T-helper 1 cell treated with Interleukin-12 subunit alpha and Interleukin-12 subunit beta and Interleukin-4 antibody, amounts not matched to agents 30 μg/mL and 1 μg/mL, for 36 hours (primary cell): Measurements from ENCODE around the gene TBC1D16.
A peak's percentile ranks its signal among the peaks of the same experiment; 100 is the strongest.

Source experiments
- H3K27ac Mint-ChIP-seq: one replicate; pipeline ENCODE4 v1.8.0; 2021; ENCODE audit warnings: mild to moderate bottlenecking, mixed read lengths
- H3K27me3 Mint-ChIP-seq: one replicate; pipeline ENCODE4 v1.8.0; 2021; ENCODE audit warnings: low read depth, mixed read lengths
- H3K36me3 Mint-ChIP-seq: one replicate; pipeline ENCODE4 v1.8.0; 2021; ENCODE audit warnings: low read depth, mixed read lengths
- H3K4me1 Mint-ChIP-seq: one replicate; pipeline ENCODE4 v1.8.0; 2021; ENCODE audit warnings: low read depth, mixed read lengths
- H3K4me3 Mint-ChIP-seq: one replicate; pipeline ENCODE4 v1.8.0; 2021; ENCODE audit warnings: mild to moderate bottlenecking, moderate library complexity, mixed read lengths
- H3K9me3 Mint-ChIP-seq: one replicate; pipeline ENCODE4 v1.8.0; 2021; ENCODE audit warnings: mixed read lengths

The TBC1D16 gene

GRCh38 chr17:79993390-79994227 is 42.1 kb downstream of the TBC1D16 start:
- Mint-ChIP-seq H3K9me3 (no peaks in the 10 kb centered on the region), H3K36me3 (no peaks in the 10 kb centered on the region), H3K27ac (peak overlapping the region; percentile 52), H3K4me3 (peak overlapping the region; percentile 34), H3K27me3 (no peaks in the 10 kb centered on the region), H3K4me1 (peaks cover 35% of the 10 kb centered on the region)

- Mint-ChIP-seq H3K27me3 (no peaks in the 10 kb centered on the region), H3K9me3 (no peaks in the 10 kb centered on the region), H3K4me1 (peaks cover 33% of the 10 kb centered on the region), H3K36me3 (no peaks in the 10 kb centered on the region), H3K27ac (peak overlapping the region; percentile 67), H3K4me3 (peak overlapping the region; percentile 73)
Observed at GRCh38 chr17:79992649-79993389, 42.9 kb downstream of the TBC1D16 start.

DNA sequence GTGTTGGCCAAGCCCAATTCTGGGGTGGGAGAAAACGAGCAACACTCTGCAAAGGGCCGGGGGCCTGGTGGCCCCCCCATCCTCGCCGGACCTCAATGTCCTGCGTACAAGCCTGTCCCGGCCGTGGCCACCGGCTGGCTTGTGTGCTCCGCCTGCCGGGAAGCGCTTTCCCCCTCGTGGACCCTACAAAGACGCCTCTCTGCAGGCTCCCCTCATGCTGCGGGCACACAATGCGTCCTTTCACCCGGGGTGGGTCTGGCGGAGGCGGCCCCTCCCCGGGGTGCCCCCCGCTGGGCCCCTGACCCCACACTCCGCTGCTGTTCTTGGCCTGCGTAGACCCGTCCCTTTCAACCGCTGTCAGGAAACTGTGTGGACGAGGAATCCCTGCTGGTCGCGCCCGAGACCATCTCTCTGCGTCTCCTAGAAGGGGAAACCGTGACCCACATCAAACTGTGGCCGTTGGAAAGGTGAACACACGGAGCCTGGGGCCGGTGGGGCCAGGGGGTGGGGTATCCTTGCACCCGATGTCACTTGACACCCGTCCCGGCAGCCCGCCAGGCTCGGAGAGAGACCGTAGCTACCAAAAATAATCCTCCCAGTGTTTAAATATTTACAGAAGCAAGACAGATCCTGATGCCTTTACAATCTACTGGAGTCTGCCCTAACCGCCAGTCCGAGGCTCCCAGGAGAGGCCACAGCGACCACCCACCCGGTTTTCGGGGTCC is 43.6 kb downstream of the TBC1D16 start:
- no peaks in the 10 kb centered on the region for H3K27me3 Mint-ChIP-seq
- H3K36me3 Mint-ChIP-seq, result no peaks in the 10 kb centered on the region
- H3K9me3 Mint-ChIP-seq, result no peaks in the 10 kb centered on the region
- H3K4me3 Mint-ChIP-seq, result peak overlapping the region; percentile 73
- peak overlapping the region; percentile 67 for H3K27ac Mint-ChIP-seq
- H3K4me1 Mint-ChIP-seq, result peaks cover 26% of the 10 kb centered on the region

DNA sequence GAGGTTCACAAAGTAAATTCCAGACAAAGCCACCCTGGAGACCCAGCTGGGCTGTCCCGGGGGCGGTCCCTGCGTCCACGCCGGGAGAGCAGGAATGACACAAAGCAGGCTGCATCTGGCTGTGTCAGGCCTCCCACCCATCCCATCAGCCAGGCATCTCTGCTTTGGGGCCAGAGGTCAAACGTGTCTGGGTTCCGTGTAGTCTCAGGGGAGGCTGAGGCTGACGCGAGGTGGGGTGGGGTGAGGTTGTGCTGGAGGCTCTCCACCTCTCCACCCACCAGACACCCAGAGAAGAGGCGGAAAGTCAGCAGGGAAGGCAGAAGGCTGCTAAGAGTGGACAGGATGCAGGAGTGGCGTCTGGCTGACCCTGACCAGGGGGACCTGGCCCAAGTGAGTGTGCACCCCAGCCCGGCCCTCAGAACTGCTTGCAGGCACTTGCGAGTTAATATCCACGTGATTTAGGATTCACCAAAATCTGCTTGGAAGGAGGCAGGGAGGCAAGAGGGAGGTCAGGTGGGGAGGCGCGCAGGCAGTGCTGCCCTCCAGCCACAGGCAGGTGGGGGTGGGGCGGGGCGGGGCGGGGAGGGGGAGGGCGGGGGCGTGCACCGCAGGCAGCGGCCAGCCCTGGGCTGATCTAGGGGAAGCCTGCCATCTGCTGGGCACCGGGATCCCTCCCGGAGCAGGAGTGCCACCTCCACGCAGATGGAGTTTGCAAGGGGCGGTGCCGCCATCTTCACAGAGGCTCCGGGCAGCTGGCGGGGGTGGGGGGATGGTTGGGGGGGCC is 44.3 kb downstream of the TBC1D16 start:
- Mint-ChIP-seq H3K4me3 (peak overlapping the region; percentile 65), H3K36me3 (no peaks in the 10 kb centered on the region), H3K9me3 (no peaks in the 10 kb centered on the region), H3K27ac (peak overlapping the region; percentile 63), H3K27me3 (no peaks in the 10 kb centered on the region), H3K4me1 (peaks cover 20% of the 10 kb centered on the region)

DNA sequence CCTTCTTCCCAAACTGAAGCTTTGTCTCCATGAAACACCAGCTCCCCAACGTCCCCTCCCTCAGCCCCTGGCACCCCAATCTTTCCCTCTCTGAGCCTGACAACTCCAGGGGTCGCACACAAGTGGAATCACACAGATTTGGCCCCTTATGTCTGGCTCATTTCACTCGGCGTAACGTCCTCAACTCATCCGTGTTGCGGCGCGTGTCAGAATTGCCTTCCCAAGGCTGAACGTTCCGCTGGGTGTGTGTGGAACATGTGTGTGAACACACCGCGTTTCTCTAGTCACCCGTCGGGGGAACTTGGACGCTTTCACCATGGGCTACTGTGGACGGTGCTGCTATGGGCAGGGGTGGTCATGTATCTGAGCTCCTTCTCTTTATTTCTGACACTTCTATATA is 45.0 kb downstream of the TBC1D16 start:
- no peaks in the 10 kb centered on the region for H3K36me3 Mint-ChIP-seq
- peak overlapping the region; percentile 21 for H3K4me3 Mint-ChIP-seq
- H3K9me3 Mint-ChIP-seq, result no peaks in the 10 kb centered on the region
- H3K27me3 Mint-ChIP-seq, result no peaks in the 10 kb centered on the region
- H3K4me1 Mint-ChIP-seq, result peaks cover 14% of the 10 kb centered on the region
- no peak overlapping the region for H3K27ac Mint-ChIP-seq

DNA sequence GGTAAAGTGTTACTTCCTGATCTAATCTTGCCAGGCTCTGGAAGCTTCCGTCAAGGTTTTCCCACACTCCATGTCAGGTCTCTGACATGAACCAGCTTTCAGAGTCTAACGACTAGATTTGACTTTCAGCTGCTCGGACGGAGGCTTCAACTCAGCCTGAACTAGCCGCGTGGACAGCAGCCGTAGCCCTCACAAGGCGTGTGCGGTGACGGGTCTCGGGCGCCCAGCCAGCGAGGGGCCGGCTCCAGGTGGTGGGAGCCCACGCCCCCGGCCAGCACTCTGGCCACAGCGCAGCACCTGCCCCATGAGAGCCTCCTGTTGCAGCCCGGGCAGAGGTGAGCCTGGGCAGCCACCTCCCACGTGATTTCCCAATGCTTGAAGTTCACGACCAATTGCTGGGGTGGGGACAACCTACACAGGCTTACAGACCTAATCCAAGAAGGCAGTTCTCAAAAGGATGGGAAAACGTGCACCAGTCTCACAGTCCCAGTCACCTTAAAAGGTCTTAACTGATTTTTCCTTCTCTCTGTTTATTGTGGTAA is 45.5 kb downstream of the TBC1D16 start:
- no peaks in the 10 kb centered on the region for H3K9me3 Mint-ChIP-seq
- H3K27me3 Mint-ChIP-seq, result no peaks in the 10 kb centered on the region
- H3K36me3 Mint-ChIP-seq, result no peaks in the 10 kb centered on the region
- peaks cover 13% of the 10 kb centered on the region for H3K4me1 Mint-ChIP-seq
- H3K27ac Mint-ChIP-seq, result no peak overlapping the region
- no peak overlapping the region for H3K4me3 Mint-ChIP-seq

DNA sequence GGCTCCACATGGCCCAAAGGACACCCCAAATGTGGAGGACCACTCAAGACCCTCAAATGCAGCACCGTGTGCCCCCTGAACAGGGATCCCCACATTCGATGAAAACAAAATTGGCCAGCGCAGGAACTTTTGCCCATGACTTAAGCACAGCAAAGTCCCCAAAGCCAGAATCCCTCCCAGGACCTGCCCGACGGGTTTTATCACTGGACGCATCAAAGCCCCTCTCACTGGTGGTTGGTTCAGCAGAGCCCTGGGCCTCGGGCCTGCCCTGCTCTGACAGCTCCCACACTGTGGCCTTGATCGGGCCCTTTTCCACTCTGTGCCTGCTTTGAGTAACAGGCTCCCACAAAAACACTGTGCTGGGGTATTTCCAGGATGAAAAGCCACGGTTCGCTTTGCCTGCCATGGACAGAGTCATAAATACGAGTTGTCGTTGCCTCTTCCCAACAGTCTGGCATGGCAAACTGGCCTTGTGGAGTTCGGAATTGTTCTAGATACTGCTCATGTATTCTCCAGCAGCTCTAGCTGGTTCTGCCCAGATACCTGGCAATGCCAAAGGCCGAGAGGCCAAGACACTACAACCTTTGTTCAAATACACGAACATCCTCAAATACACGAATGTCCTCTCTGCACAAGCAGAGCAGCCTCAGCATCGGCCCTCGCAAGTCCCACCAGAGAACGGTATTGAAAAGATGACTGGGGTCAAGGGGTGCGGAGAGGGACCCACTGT is 46.4 kb downstream of the TBC1D16 start:
- Mint-ChIP-seq H3K27me3 (no peaks in the 10 kb centered on the region), H3K9me3 (no peaks in the 10 kb centered on the region), H3K27ac (no peak overlapping the region), H3K36me3 (no peaks in the 10 kb centered on the region), H3K4me1 (peaks cover 13% of the 10 kb centered on the region), H3K4me3 (no peak overlapping the region)

DNA sequence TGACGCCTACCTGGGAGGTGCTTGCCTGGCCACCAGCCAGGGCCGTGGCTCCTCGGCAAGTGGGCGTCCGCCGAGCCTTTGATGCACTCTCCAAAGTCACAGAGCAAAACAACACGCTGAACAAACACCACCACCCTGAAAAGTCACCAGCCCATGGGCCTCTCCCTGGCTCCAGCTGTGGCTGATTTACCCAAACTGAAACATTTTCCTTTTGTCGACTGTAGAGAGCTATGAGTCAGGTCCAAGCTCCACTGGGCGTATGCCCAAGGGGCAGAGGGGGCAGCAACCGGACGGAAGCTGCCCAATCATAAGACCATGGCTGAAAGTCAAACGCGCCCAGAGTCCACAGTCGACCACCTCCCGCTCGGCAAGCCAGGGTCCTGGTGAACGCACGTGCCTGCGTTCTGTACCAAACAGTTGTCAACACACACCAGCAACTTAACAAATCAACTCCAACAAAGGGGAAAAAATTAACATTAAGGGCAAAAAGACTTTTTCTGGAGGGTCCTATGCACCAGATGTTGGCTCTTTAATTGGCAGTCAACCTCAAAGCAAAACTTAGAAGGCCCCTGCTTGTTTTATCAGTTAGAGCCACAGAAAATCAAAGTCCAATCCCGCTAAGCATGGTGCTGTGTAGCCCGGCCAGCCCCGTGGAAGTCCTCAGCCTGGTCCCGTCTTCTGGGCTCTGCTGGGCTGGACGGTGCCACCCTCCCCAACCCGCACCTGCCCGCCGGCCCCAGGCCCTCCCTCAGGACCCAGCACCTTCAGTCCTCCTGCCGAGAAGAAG is 47.3 kb downstream of the TBC1D16 start:
- H3K27me3 Mint-ChIP-seq, result no peaks in the 10 kb centered on the region
- H3K4me3 Mint-ChIP-seq, result no peak overlapping the region
- H3K9me3 Mint-ChIP-seq, result no peaks in the 10 kb centered on the region
- H3K36me3 Mint-ChIP-seq, result no peaks in the 10 kb centered on the region
- no peak overlapping the region for H3K27ac Mint-ChIP-seq
- peaks cover 10% of the 10 kb centered on the region for H3K4me1 Mint-ChIP-seq

DNA sequence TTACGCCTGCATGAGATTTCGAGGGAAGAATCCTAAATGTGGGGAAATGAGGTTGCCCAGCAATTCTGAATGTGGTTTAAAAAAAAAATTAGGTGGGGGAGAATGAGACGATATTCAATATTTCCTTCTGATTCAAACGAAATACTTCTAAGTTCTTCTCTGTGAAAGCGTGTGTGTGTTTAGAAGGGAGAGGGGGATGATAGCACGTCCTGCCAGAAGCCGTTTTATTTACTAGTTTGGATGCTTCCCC is 47.8 kb downstream of the TBC1D16 start:
- Mint-ChIP-seq H3K9me3 (no peaks in the 10 kb centered on the region), H3K27me3 (no peaks in the 10 kb centered on the region), H3K4me3 (no peak overlapping the region), H3K27ac (no peak overlapping the region), H3K36me3 (no peaks in the 10 kb centered on the region), H3K4me1 (peaks cover 7% of the 10 kb centered on the region)

DNA sequence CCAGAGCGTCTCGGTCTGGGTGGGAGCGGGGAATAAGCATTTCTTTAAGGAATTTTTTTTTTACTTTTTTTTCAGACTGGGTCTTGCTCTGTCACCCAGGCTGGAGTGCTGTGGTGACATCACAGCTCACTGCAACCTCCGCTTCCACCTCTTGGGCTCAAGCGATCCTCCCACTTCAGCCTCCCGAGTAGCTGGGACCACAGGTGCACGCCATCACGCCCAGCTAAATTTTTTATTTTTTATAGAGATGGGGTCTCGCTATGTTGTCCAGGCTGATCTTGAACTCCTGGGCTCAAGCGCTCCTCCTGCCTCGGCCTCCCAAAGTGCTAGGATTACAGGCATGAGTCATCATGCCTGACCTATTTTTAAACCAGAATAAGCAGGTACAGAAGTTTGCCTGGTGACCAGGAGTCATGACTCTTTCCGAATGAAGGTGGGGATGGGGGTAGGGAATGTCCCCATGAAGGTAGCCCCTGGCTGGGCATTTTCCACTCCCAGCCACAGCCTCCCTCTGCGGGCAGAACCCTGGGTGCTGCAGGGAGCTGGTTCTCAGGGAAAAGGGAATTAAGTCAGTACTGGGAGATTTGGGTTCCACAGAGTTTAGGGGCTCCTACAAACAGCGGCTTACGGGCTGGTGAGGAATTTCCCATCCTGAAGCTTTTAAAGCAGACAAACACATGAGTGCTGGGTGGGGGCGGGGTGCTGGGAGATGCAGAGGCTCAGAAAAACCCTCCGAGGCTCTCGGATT is 48.3 kb downstream of the TBC1D16 start:
- Mint-ChIP-seq H3K9me3 (no peaks in the 10 kb centered on the region), H3K4me3 (no peak overlapping the region), H3K27me3 (no peaks in the 10 kb centered on the region), H3K4me1 (peaks cover 3% of the 10 kb centered on the region), H3K27ac (no peak overlapping the region), H3K36me3 (no peaks in the 10 kb centered on the region)

DNA sequence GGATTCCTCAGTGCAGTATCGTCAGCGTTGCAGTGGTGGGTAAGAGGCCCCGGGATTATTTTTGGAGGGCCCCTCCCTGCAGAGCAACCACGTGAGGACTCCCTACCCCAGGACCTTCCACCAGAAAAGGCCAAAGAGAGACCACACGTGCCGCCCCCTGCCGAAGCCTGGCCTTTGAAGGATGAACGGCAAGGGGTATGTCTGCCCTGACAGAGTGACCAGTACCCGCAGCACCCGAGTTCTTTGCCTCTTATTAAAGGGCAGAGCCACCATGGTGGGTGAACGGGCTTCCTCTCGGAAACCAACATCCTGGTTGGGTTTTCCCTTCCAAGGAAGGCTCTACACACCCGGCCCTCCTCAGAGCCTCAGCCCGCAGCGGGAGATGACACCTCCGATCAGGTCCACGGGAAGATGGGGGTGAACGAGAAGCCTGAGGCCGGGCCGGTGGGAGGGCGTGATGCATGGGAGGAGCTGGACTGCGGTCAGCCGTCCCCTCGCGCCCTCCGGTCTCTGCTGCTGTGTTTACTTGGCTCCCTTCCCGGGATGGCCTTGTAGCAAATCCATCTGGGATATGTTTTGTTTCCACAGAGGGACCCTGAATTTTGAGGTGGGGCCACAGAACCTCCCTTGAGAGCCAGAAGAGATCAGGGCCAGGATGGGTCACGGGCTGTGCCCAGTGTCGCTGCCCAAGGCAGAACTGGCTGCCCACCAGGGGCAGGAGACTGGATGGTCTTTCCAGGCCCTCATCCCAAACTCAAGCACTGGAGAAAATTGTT is 49.1 kb downstream of the TBC1D16 start:
- Mint-ChIP-seq H3K4me1 (no peaks in the 10 kb centered on the region), H3K27ac (no peak overlapping the region), H3K4me3 (no peak overlapping the region), H3K36me3 (no peaks in the 10 kb centered on the region), H3K27me3 (no peaks in the 10 kb centered on the region), H3K9me3 (no peaks in the 10 kb centered on the region)

- no peak overlapping the region for H3K4me3 Mint-ChIP-seq
- H3K9me3 Mint-ChIP-seq, result no peaks in the 10 kb centered on the region
- H3K27me3 Mint-ChIP-seq, result no peaks in the 10 kb centered on the region
- H3K27ac Mint-ChIP-seq, result no peak overlapping the region
- no peaks in the 10 kb centered on the region for H3K36me3 Mint-ChIP-seq
- no peaks in the 10 kb centered on the region for H3K4me1 Mint-ChIP-seq
Observed at GRCh38 chr17:79985943-79986391, 49.7 kb downstream of the TBC1D16 start.
